Osteoblast (primary cell): Measurements from ENCODE around the gene GMNC. TPM values are rescaled to one million over a fixed set of nuclear protein-coding genes. Genes with fewer than 3 reads are reported as not detected.

ENCODE experiments used
- DNase-seq: peaks from one replicate; pipeline ENCODE4 v3.0.0; 2011; ENCODE audit warnings: low spot score, mixed read lengths; ENCODE audit not compliant: insufficient read length; ENCODE audit errors: missing footprints
- H2AFZ ChIP-seq: 2 replicates; pipeline ENCODE4 v1.6.0; 2011; ENCODE audit warnings: mild to moderate bottlenecking, low read length
- H3K27ac ChIP-seq: 2 replicates; pipeline ENCODE4 v1.5.1; 2011; ENCODE audit warnings: mild to moderate bottlenecking, low read depth, low read length, moderate library complexity
- H3K27me3 ChIP-seq: 2 replicates; pipeline ENCODE4 v1.6.0; 2012; ENCODE audit warnings: mild to moderate bottlenecking, control low read depth, inconsistent platforms, low read length, moderate library complexity; ENCODE audit not compliant: insufficient read depth
- H3K36me3 ChIP-seq: 2 replicates; pipeline ENCODE4 v1.5.1; 2011; ENCODE audit warnings: mild to moderate bottlenecking, low read length, control low read depth, moderate library complexity; ENCODE audit not compliant: insufficient read depth
- H3K4me1 ChIP-seq: 2 replicates; pipeline ENCODE4 v1.5.1; 2011; ENCODE audit warnings: mild to moderate bottlenecking, low read length, control low read depth, moderate library complexity; ENCODE audit not compliant: insufficient read depth
- H3K4me2 ChIP-seq: 2 replicates; pipeline ENCODE4 v1.6.0; 2011; ENCODE audit warnings: mild to moderate bottlenecking, low read length; ENCODE audit not compliant: insufficient read depth
- H3K4me3 ChIP-seq: fragments of 200-600 bp; sonication (generic); 3 replicates; pipeline ENCODE4 v1.5.1; 2012; ENCODE audit warnings: mild to moderate bottlenecking, low read length, inconsistent platforms; ENCODE audit not compliant: insufficient read depth
- H3K79me2 ChIP-seq: 2 replicates; pipeline ENCODE4 v1.6.0; 2012; ENCODE audit warnings: mild to moderate bottlenecking, low read length, control low read depth, inconsistent platforms; ENCODE audit not compliant: insufficient read depth
- H3K9me3 ChIP-seq: 2 replicates; pipeline ENCODE4 v1.5.1; 2011; ENCODE audit warnings: low read depth, low read length, control low read depth
- H4K20me1 ChIP-seq: 2 replicates; pipeline ENCODE4 v1.6.0; 2012; ENCODE audit warnings: mild to moderate bottlenecking, low read length, control low read depth; ENCODE audit not compliant: insufficient read depth
- total RNA-seq: library from RNA; depleted of rRNA; stranded (reverse); fragments of >200 nt; gene quantifications from 2 replicates; pipeline ENCODE4 v1.2.3, GENCODE V29; 2012
- TF ChIP-seq, protein P1 (sequence below): IDR thresholded peaks from 2 replicates; pipeline ENCODE4 v1.5.1; 2011; ENCODE audit warnings: mild to moderate bottlenecking, low read depth, low read length, moderate library complexity; ENCODE audit errors: extremely low read depth

Gene GMNC
- total RNA-seq, 1 donor: 0.72 TPM

DNA sequence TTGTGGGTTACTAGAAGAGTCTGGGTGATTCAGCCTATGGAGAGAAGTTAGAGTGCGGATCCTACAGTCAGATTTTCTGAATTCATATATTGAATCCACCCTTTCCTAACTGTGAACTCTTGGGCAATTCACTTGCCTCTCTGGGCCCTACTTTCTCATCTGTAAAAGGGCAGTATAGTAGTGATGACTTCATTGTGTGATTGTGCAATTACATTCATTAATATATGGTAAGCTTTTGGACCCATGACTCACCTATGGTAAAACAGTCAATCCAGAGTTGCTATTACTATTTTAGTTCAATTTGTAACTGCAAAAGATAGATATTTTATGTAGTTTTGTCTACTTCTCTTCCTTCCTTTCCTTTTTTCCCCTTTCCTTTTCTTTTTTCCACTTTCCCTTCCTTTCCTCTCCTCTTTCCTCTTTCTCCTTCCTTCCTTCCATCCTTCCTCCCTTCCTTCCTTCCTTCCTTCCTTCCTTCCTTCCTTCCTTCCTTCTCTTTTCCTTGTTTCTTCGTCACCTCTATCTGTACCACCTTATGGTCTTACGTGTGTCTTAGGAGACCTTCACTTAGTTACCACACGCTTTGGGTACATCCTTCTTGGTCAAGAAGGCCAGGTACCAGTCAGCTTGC is 37.0 kb downstream of the GMNC start:
- H3K9me3 ChIP-seq: no peaks in the 10 kb centered on the region
- TF ChIP-seq, protein P1, sequence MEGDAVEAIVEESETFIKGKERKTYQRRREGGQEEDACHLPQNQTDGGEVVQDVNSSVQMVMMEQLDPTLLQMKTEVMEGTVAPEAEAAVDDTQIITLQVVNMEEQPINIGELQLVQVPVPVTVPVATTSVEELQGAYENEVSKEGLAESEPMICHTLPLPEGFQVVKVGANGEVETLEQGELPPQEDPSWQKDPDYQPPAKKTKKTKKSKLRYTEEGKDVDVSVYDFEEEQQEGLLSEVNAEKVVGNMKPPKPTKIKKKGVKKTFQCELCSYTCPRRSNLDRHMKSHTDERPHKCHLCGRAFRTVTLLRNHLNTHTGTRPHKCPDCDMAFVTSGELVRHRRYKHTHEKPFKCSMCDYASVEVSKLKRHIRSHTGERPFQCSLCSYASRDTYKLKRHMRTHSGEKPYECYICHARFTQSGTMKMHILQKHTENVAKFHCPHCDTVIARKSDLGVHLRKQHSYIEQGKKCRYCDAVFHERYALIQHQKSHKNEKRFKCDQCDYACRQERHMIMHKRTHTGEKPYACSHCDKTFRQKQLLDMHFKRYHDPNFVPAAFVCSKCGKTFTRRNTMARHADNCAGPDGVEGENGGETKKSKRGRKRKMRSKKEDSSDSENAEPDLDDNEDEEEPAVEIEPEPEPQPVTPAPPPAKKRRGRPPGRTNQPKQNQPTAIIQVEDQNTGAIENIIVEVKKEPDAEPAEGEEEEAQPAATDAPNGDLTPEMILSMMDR: no peak
- no peak for DNase-seq
- no peaks in the 10 kb centered on the region for H3K4me1 ChIP-seq
- H3K4me3 ChIP-seq: no peak overlapping the region
- H3K27me3 ChIP-seq: no peaks in the 10 kb centered on the region
- no peaks in the 10 kb centered on the region for H3K36me3 ChIP-seq
- H3K79me2 ChIP-seq: no peaks in the 10 kb centered on the region
- no peaks in the 10 kb centered on the region for H4K20me1 ChIP-seq
- no peak overlapping the region for H3K27ac ChIP-seq
- no peak overlapping the region for H2AFZ ChIP-seq
- H3K4me2 ChIP-seq: no peak overlapping the region

DNA sequence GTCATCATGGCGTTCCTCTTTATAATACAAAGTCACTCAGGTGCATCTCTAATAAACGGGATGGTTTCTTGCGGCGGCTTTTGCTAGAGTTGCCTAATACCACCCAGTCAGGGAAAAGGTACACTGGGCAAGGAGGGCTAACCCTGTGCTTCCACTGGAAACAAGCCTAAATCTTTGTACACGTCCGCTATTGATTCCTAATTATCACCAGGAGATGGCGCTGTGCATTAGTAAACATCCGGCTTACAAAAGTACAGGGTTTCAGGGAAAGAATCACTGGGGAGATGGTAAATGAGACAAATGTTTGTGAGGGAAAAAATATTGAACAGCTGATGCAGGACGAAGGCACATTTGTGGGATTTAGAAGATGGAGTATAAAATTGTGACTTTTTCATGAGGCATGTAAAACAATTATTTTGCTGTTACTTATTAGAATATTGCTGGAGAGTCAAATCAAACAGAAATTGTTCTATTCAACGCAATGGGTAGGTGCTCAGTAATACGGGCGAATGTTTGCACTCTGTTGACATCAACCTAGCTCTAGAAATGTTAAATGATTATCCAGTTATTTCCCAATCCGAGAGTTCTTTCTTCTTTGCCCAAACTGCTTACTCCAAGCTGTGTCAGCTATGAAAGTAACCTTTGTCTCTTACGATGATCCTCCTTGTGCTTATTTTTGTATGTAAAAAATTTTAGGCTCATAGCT is 50.6 kb downstream of the GMNC start:
- Histone ChIP-seq H3K36me3 (no peaks in the 10 kb centered on the region), H4K20me1 (no peaks in the 10 kb centered on the region), H2AFZ (peak overlapping the region; percentile 87), H3K4me3 (peak overlapping the region; percentile 67), H3K4me2 (peak overlapping the region; percentile 85), H3K79me2 (no peaks in the 10 kb centered on the region), H3K27ac (no peak overlapping the region), H3K4me1 (no peaks in the 10 kb centered on the region), H3K9me3 (no peaks in the 10 kb centered on the region), H3K27me3 (no peaks in the 10 kb centered on the region)
- TF ChIP-seq, protein P1: peak; percentile 84
- DNase-seq: no peak

DNA sequence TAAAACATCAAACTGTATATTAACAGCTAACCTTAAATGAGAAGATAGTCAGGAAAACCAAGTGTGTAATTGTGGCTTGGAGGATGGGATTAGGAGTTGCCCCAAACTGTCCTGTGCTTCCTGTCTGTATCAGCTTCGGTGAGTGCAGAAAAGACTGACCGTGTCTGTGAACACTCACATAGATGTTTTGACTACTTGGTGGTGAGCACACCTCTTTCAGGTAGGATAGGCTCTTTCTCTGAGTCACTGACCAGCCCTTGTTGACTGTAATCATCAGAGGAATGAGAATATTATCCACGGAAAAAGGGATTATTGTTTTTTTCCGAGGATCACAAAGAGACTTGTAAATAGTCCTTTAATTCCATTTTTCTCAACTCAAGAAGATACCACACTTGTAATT is 51.5 kb downstream of the GMNC start:
- Histone ChIP-seq H4K20me1 (no peaks in the 10 kb centered on the region), H3K36me3 (no peaks in the 10 kb centered on the region), H3K4me3 (no peak overlapping the region), H3K9me3 (no peaks in the 10 kb centered on the region), H2AFZ (no peak overlapping the region), H3K27me3 (no peaks in the 10 kb centered on the region), H3K4me2 (no peak overlapping the region), H3K27ac (no peak overlapping the region), H3K79me2 (no peaks in the 10 kb centered on the region), H3K4me1 (no peaks in the 10 kb centered on the region)
- no peak for DNase-seq
- TF ChIP-seq, protein P1: no peak

DNA sequence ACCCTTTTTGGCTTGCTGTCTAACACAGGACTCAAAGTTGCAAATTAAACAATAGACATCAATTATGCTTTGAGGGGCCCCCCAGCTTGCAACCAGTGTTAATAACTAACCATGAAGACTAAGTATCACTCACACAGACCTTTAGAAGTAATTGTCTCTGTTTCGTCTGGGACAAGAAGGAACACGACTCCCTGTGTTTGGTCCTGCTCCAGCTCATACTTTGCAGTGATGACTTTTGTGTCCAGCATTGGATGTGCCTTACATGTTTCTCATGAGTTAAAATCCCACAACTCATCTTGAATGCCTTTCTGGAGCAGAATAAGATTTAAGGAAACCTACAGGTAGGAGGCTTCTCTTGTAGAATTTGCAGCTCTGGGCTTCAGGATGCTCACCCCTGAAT is 53.1 kb downstream of the GMNC start:
- H2AFZ ChIP-seq: no peak overlapping the region
- no peaks in the 10 kb centered on the region for H3K4me1 ChIP-seq
- TF ChIP-seq, protein P1: no peak
- no peak overlapping the region for H3K4me3 ChIP-seq
- no peak for DNase-seq
- no peaks in the 10 kb centered on the region for H3K27me3 ChIP-seq
- H3K4me2 ChIP-seq: no peak overlapping the region
- no peaks in the 10 kb centered on the region for H3K9me3 ChIP-seq
- no peaks in the 10 kb centered on the region for H3K79me2 ChIP-seq
- no peaks in the 10 kb centered on the region for H3K36me3 ChIP-seq
- H4K20me1 ChIP-seq: no peaks in the 10 kb centered on the region
- no peak overlapping the region for H3K27ac ChIP-seq
